ENCODE data around the gene MYL7.

The MYL7 gene

DNA sequence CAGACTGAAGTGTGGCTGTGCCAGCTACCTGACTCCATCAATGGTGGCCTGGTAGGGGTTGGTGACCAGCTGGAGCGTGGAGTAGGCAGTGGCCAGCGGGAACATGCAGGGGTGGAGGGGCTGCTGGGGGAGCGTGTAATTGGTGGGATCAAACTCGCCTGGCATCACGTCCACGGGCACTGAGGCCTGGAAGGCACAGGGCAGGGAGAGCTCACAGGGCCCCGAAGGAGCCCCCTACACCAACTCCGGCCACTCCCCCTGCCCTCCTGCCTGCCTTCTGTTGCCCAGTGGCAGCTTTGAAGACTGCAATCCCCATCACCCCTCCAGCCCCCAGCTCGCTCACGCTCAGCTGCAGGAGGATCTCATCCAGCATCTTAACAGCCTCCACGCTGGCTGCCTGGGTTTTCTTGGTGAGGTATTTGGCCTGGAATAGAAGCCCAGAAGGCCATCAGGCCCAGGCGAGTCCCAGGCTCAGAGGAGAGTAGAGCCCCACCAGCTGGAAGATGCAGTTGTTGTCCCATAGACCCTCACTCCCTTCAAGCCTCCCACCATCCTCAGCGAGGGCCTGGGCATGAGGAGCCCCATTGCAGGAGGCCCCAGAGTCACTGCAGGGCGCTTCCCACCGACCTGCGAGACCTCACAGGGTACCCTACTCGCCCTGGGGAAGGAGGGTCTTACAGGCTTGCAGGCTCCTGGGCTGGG is 24.9 kb downstream of the MYL7 start:
- in situ Hi-C loops (cut with HindIII; ENCODE audit: low sequenced_read_pairs): no loop called here

DNA sequence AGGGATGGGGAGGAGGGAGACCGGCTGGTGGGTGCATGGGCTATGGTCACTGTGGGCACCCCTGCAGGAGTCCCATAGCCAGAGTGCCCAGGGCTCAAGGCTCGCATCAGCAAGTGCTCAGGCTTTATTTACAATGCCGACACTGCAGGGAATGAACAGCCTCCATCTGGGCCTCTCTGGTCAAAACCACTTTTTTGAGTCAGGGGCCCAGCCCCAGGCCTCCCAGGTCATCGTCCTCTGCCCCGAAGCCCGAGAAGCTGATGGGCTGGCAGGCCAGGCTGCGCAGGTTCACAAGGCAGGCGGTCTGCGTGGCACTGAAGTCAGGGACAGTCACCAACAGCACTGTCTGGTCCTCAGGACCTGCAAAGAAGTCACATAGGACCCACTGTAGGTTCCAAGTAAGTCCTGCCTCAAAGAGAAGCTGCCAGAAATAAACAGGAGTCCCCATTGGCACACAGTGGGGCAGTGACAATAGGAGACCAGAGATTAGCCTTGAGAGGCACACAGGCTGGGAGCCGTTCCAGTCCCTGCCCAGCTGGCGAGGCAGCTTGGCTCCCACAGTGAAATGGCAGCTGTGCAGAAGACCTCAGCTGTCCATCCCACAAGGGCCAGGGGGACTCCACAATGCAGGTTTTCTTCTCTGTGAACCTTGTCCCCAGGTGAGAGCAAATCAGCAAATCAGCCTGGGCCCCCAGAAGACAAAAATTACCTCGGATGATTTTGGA is 26.4 kb downstream of the MYL7 start:
- in situ Hi-C loops (cut with HindIII; ENCODE audit: low sequenced_read_pairs): no loop called here

DNA sequence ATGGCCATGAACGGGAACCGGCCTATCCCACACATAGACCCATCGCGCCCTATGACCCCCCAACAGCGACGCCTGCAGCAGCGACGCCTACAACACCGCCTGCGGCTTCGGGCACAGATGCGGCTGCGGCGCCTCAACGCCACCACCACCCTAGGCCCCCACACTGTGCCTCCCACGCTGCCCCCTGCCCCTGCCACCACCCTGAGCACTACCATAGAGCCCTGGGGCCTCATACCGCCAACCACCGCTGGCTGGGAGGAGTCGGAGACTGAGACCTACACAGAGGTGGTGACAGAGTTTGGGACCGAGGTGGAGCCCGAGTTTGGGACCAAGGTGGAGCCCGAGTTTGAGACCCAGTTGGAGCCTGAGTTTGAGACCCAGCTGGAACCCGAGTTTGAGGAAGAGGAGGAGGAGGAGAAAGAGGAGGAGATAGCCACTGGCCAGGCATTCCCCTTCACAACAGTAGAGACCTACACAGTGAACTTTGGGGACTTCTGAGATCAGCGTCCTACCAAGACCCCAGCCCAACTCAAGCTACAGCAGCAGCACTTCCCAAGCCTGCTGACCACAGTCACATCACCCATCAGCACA is 27.3 kb downstream of the MYL7 start:
- in situ Hi-C loops (cut with HindIII; ENCODE audit: low sequenced_read_pairs): no loop called here

DNA sequence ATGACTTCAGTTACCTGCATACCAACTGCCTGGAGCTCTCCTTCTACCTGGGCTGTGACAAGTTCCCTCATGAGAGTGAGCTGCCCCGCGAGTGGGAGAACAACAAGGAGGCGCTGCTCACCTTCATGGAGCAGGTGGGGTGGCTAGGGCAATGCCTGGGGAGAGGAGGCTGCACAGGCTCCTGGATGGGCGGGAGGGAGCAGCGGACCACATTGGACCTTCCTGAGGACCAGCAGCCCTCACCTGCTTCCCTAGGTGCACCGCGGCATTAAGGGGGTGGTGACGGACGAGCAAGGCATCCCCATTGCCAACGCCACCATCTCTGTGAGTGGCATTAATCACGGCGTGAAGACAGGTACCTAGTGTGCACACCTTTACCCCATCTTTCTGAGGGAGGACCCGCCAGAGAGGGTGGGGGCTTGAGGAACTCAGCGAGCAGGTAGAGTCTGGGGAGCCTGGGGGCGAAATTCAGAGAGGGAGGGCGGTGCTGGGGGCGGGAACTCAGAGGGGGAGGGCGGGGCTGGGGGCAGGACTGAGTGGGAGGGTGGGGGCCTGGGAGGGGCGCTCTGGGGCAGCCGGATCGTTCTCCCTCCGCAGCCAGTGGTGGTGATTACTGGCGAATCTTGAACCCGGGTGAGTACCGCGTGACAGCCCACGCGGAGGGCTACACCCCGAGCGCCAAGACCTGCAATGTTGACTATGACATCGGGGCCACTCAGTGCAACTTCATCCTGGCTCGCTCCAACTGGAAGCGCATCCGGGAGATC is 28.0 kb downstream of the MYL7 start:
- in situ Hi-C loops (cut with HindIII; ENCODE audit: low sequenced_read_pairs): no loop called here

GRCh38 chr7:44112231-44112996 is 28.7 kb downstream of the MYL7 start:
- in situ Hi-C loops (cut with HindIII; ENCODE audit: low sequenced_read_pairs): no loop called here

DNA sequence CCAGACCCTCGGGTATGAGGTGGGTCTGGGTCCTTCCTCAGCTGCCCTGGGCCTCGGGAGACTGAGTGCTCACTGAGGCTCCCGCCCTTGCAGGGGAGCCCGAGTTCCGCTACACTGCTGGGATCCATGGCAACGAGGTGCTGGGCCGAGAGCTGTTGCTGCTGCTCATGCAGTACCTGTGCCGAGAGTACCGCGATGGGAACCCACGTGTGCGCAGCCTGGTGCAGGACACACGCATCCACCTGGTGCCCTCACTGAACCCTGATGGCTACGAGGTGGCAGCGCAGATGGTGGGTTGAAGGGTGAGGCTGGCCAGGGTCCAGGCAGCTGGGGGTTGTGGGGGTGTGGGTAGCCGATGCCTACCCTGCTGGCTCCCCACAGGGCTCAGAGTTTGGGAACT is 29.4 kb downstream of the MYL7 start:
- in situ Hi-C loops (cut with HindIII; ENCODE audit: low sequenced_read_pairs): no loop called here

DNA sequence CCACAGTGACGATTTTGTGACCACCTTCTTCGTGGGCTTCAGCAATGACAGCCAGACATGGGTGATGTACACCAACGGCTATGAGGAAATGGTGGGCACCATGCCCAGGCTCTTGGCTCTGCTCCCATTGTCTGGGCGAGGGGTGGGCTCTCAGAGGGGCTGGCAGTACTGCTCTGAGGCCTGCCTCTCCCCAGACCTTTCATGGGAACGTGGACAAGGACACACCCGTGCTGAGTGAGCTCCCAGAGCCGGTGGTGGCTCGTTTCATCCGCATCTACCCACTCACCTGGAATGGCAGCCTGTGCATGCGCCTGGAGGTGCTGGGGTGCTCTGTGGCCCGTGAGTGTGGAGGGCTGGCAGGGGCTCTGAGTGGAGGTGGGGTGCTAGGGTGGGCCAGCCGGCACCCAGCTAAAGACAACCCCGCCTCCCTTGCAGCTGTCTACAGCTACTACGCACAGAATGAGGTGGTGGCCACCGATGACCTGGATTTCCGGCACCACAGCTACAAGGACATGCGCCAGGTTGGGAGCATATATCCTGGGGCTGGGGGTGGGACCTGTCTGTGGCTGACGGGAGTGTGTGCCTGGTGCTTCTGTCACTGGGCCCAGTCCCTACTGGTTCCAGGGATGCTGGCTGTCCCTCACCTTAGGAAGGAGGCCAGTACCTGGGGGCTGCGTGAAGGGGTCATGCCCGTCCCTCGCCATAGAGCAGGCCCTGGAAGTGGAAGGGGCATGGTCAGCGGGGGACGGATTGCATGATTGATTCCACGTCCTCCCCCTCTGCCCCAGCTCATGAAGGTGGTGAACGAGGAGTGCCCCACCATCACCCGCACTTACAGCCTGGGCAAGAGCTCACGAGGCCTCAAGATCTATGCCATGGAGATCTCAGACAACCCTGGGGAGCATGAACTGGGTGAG is 30.2 kb downstream of the MYL7 start:
- in situ Hi-C loops (cut with HindIII; ENCODE audit: low sequenced_read_pairs): no loop called here

GRCh38 chr7:44109991-44110390 is 31.1 kb downstream of the MYL7 start:
- in situ Hi-C loops (cut with HindIII; ENCODE audit: low sequenced_read_pairs): no loop called here

DNA sequence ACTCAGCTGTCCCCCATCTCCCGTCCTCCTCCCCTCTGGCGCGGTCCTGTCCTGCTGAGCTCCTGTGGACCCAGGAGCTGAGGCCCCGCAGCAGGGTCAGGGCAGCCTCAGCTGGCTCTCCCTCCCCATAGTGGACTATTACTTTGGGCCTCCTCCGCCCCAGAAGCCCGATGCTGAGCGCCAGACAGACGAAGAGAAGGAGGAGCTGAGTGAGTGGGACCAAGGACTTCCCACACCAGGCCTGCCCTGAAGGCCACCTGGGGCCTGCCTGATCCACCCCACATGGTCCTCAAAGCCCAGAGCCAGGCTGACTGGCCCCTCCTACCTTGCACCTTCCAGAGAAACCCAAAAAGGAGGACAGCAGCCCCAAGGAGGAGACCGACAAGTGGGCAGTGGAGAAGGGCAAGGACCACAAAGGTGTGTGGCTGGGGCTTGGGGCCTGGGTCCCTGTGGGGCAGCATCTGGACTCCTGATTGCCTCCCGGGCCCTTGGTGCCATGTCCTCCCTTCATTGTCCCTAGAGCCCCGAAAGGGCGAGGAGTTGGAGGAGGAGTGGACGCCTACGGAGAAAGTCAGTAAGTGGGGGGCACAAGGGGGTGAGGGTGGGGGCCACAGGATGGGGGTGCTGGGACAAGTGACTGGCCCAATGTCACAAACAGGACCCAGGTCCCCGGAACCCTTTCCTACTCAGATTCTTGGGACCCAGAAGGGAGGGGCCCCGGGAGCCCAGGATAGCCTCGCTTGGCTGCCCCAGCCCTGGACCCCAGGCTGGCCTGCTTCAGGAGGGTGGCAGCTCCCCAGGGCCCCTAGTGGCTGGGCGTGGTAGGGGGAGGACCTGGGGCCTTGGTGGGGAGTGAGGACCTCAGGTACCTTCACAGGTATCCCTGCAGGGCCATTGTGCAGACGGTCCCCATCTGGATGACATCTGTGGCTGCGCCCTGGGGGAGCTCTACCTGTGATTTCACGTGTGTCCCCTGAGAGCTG is 32.1 kb downstream of the MYL7 start:
- in situ Hi-C loops (cut with HindIII; ENCODE audit: low sequenced_read_pairs): no loop called here

DNA sequence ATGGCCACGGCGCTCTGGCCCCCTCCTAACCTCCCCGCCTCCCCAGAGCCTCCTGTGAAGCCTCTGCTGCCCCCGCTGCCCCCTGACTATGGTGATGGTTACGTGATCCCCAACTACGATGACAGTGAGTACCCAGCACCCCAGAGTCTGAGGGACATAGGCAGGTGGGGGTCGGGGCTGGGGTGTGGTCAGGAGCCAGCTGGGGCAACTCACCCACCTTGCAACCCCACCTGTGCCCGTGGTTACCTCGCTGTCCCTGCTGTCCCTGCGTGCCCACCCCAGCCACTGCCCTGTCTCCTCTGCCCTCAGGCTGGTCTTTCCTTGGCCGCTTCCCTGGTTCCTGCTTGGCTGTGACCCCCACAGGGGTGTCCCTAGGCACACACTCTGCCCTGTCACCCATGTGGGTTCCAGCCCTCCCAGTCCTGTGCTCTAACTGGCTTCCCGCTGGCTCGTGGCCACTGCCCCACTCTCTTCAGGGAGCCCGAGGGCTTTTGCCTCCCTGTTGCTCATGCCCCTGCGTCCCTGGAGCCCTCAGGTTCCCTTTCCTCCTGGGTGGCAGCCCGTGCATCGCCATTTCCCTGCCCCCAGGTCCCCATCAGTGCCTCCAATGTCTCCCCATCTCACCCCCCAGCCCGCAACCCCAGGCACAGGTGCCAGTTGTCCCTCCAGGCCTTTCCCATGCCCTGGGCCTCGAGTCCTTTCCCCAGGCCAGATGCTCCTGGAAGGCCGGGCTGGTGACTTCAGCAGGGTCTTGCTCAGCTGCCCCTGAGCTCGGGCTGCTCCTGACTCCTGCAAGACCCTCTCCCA is 33.0 kb downstream of the MYL7 start:
- in situ Hi-C loops (cut with HindIII; ENCODE audit: low sequenced_read_pairs): no loop called here

DNA sequence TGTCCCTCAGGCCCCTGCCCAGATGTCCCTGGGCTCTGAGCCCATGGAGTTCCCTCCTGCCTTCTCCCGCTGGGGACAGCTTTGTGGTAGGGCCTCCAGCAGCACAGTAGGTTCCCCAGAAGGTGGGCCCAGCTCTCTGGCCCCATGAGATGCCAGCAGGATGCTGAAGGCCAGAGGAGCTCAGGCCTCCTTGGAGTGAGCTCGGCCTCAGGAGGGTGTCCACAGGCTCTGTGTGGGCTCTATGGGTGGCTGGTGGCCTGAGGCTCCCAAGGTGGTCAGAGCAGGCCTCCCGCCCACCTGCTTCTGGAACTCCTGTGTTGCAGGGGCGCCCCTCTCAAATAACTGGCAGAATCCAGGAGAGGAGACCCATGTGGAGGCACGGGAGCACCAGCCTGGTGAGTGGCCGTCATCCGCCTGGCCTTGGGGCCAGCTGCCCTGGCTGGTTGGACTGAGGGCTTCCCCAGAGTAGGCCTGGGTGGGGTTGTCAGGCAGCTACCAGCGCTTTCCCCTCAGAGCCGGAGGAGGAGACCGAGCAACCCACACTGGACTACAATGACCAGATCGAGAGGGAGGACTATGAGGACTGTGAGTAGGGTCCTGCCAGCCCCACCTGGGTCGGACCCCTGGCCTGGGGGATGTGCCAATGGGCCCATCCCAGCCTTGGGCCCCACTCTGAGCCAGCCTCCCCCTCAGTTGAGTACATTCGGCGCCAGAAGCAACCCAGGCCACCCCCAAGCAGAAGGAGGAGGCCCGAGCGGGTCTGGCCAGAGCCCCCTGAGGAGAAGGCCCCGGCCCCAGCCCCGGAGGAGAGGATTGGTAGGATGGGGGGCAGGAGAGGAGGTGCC is 33.8 kb downstream of the MYL7 start:
- in situ Hi-C loops (cut with HindIII; ENCODE audit: low sequenced_read_pairs): no loop called here

DNA sequence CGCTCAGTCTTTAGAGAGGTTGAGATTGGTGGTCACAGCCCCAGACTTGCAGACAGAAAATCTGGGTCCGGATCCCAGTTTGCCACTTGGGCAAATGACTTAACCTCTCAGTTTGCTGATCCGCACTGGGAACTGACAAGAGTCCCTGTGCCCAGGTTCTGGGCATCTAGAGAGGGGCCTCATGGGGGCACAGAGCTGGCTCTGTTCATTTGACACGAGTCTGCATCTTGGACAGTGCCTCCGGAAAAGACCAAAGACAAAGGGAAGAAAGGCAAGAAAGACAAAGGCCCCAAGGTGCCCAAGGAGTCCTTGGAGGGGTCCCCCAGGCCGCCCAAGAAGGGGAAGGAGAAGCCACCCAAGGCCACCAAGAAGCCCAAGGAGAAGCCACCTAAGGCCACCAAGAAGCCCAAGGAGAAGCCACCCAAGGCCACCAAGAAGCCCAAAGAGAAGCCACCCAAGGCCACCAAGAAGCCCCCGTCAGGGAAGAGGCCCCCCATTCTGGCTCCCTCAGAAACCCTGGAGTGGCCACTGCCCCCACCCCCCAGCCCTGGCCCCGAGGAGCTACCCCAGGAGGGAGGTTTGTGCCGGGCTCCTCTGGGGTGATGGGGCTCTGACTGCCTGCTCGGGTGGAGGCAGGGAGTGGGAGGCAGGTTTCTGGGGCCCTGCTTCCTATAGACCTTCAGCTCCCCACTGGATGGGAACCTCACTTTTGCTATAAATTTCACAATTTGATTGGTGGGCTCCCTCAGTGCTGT is 34.6 kb downstream of the MYL7 start:
- in situ Hi-C loops (cut with HindIII; ENCODE audit: low sequenced_read_pairs): no loop called here

GRCh38 chr7:44105832-44106231 is 35.3 kb downstream of the MYL7 start:
- in situ Hi-C loops (cut with HindIII; ENCODE audit: low sequenced_read_pairs): no loop called here

DNA sequence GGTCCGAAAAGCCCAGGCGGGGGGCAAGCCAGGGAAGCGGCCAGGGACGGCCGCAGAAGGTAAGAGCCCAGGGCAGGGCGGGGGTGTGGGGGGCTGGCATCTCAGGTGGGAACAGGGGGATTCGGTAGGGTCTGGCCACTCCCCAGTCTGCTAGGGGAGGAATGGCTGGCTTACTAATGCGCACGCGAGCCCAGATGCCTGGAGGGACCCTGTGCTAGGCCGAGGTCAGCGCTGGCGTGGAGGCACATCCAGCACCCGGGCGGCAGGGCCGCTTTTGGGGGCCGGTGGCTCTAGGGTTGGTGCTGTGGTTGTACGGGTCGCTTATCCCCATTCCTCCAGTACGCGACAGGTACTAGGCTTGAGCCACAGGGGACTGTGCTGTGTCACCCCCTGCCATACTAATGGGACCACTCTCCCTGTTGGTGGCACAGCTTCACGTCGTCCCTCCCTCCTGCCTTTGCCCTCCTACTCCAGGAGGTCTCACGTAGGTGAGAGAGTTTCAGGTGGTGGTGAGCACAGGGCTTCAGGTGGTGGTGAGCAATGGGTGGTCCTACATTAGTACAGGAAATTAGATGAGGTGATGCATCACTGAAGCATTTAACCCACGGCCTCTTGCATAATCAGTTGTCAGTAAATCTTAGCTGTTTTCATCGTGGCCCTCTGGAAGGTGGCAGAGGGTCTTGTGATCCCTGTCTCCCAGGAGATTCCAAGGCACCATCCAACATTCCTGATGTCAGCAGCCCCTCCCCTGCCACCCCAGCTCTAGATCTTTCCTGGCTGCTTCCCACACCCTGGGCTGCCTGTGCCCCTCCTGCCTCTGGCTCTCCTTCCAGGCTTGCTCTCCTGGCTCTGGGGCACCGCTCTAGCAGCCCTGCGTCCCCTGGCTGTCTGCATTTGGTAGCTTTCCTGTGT is 36.0 kb downstream of the MYL7 start:
- in situ Hi-C loops (cut with HindIII; ENCODE audit: low sequenced_read_pairs): no loop called here
